Measurements from ENCODE around the gene UHMK1.

DNA sequence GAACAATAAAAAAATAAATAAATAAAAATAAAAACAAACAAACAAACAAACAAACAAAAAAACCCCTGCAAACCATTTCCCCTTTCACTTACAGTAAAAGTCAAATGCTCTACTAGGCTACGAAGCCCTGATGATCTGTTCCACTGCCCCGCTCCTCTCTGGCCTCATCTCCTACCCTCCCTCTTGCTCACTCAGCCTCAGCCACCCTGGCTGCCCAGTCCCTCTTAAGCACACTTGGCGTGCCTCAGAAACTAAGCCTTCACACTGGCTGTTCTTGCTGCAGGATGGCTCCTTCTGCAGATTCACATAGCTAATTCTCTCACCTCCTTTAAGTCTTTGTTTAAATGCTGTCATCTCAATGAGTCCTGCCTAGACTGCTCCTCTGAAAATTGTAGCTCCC, 30.8 kb upstream of the UHMK1 start:
- TF ChIP-seq POLR2A (IDR thresholded peaks at IDR 0.05) (no peak), POLR2AphosphoS5 (IDR thresholded peaks at IDR 0.05) (no peak)
- TF ChIP-seq, protein P1, sequence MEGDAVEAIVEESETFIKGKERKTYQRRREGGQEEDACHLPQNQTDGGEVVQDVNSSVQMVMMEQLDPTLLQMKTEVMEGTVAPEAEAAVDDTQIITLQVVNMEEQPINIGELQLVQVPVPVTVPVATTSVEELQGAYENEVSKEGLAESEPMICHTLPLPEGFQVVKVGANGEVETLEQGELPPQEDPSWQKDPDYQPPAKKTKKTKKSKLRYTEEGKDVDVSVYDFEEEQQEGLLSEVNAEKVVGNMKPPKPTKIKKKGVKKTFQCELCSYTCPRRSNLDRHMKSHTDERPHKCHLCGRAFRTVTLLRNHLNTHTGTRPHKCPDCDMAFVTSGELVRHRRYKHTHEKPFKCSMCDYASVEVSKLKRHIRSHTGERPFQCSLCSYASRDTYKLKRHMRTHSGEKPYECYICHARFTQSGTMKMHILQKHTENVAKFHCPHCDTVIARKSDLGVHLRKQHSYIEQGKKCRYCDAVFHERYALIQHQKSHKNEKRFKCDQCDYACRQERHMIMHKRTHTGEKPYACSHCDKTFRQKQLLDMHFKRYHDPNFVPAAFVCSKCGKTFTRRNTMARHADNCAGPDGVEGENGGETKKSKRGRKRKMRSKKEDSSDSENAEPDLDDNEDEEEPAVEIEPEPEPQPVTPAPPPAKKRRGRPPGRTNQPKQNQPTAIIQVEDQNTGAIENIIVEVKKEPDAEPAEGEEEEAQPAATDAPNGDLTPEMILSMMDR (IDR thresholded peaks at IDR 0.05) = no peak
